HCT116 (cell line): ENCODE results near the gene HECW1. TPM values are rescaled to one million over a fixed set of nuclear protein-coding genes. Genes with fewer than 3 reads are reported as not detected.

Experiments used
- ATAC-seq: fragments of 200-7000 bp; cut with Tn5 transposase; 2 replicates; pipeline ENCODE4 v1.9.1; 2020; ENCODE audit warnings: mild to moderate bottlenecking, moderate library complexity
- BruUV-seq: library from RNA; stranded (reverse); fragments of 400-500 nt; replicated peaks from 2 replicates; lab custom pipeline; 2021; lab: Mats Ljungman, UMichigan
- CTCF ChIA-PET: fragments of 300-600 bp; sonication (Branson Sonifier 250); formaldehyde crosslinking; loops from one replicate; lab custom pipeline; 2021; ENCODE audit warnings: antibody characterized with exemption; lab: Charles Lee
- POLR2A ChIA-PET: fragments of 300-600, 350-600 bp; sonication (Branson Sonifier 250); formaldehyde crosslinking; loops from one replicate; lab custom pipeline; 2021; ENCODE audit warnings: antibody characterized with exemption; lab: Charles Lee
- RAD21 ChIA-PET, 2 experiments: fragments of 300-600 bp; sonication (Branson Sonifier 250); formaldehyde crosslinking; loops; one replicate each; lab custom pipeline; 2023; ENCODE audit warnings: low total read pairs in 2 of 2; ENCODE audit not compliant: uncharacterized antibody in 2 of 2, unreplicated experiment in 2 of 2, low non-redundant PET in 1 of 2; lab: Charles Lee
- DNase-seq: peaks from one replicate; pipeline ENCODE4 v3.0.0-alpha.2; 2010; ENCODE audit warnings: low read depth, low spot score
- H2AFZ ChIP-seq: fragments of 200-600 bp; shearing (Covaris generic), sonication (generic); 2 replicates; pipeline ENCODE4 v1.6.1; 2017; ENCODE audit warnings: low read depth, mixed run types, mixed read lengths, antibody characterized with exemption, low read length; ENCODE audit not compliant: poor library complexity, severe bottlenecking
- H3K27ac ChIP-seq: 2 replicates; pipeline ENCODE4 v1.5.1; 2012; ENCODE audit warnings: low read depth, low read length
- H3K27me3 ChIP-seq: fragments of 200-600 bp; sonication (generic); 2 replicates; pipeline ENCODE4 v1.6.1; 2016; ENCODE audit warnings: mixed run types, low read length, mixed read lengths; ENCODE audit not compliant: insufficient read depth
- H3K36me3 ChIP-seq, 2 experiments: fragments of 200-500 bp in 1 of 2; fragments of 200-600 bp in 1 of 2; sonication (Bioruptor generic) in 1 of 2; sonication (generic) in 1 of 2; 2 replicates each; pipeline versions ENCODE4 v1.5.1 to v1.6.1; 2014 to 2016; ENCODE audit warnings: low read length in 2 of 2, inconsistent platforms in 1 of 2, mixed read lengths in 1 of 2, mixed run types in 1 of 2; ENCODE audit not compliant: insufficient read depth in 2 of 2, control insufficient read depth in 1 of 2
- H3K4me1 ChIP-seq, 2 experiments: fragments of 200-600 bp in 1 of 2; sonication (generic) in 1 of 2; 2 replicates each; pipeline versions ENCODE4 v1.5.1 to v1.6.1; 2012 to 2017; ENCODE audit warnings: low read length in 2 of 2, inconsistent platforms in 1 of 2, mild to moderate bottlenecking in 1 of 2, mixed read lengths in 1 of 2, mixed run types in 1 of 2, moderate library complexity in 1 of 2; ENCODE audit not compliant: insufficient read depth in 2 of 2, control insufficient read depth in 1 of 2
- H3K4me2 ChIP-seq: fragments of 200-600 bp; sonication (generic); 2 replicates; pipeline ENCODE4 v1.6.1; 2017; ENCODE audit warnings: mixed run types, low read length, mixed read lengths
- H3K4me3 ChIP-seq, 2 experiments: fragments of 200-600 bp in 1 of 2; sonication (generic) in 1 of 2; replicated peaks in 1 of 2; 2 replicates each; pipeline ENCODE4 v1.5.1; 2011 to 2016; ENCODE audit warnings: low read length in 2 of 2, control low read depth in 1 of 2, low read depth in 1 of 2, mild to moderate bottlenecking in 1 of 2, mixed read lengths in 1 of 2, mixed run types in 1 of 2
- H3K79me2 ChIP-seq: fragments of 200-600 bp; sonication (generic); 2 replicates; pipeline ENCODE4 v1.6.1; 2017; ENCODE audit warnings: mild to moderate bottlenecking, mixed run types, low read length, moderate library complexity, mixed read lengths; ENCODE audit not compliant: insufficient read depth
- H3K9ac ChIP-seq: fragments of 200-600 bp; sonication (generic); 2 replicates; pipeline ENCODE4 v1.6.1; 2016; ENCODE audit warnings: low read length, mixed read lengths
- H3K9me2 ChIP-seq: fragments of 200-600 bp; sonication (generic), shearing (Covaris generic); 2 replicates; pipeline ENCODE4 v1.6.1; 2017; ENCODE audit warnings: mixed run types, mild to moderate bottlenecking, moderate library complexity; ENCODE audit not compliant: insufficient read depth
- H3K9me3 ChIP-seq, 2 experiments: fragments of 200-500 bp in 1 of 2; fragments of 200-600 bp in 1 of 2; sonication (Bioruptor generic) in 1 of 2; sonication (generic) in 1 of 2; 2 replicates each; pipeline ENCODE4 v1.6.1; 2014 to 2017; ENCODE audit warnings: low read length in 2 of 2, mixed read lengths in 2 of 2, inconsistent platforms in 1 of 2, low read depth in 1 of 2, mild to moderate bottlenecking in 1 of 2, mixed run types in 1 of 2, moderate library complexity in 1 of 2; ENCODE audit not compliant: control insufficient read depth in 1 of 2, insufficient read depth in 1 of 2
- H4K20me1 ChIP-seq: fragments of 200-600 bp; sonication (generic), shearing (Covaris generic); 2 replicates; pipeline ENCODE4 v1.6.1; 2017; ENCODE audit warnings: mixed run types, mild to moderate bottlenecking, moderate library complexity; ENCODE audit not compliant: insufficient read depth
- CEBPB ChIP-seq: IDR thresholded peaks from 2 replicates; pipeline ENCODE4 v1.6.1; 2012; ENCODE audit warnings: low read depth
- ELF1 ChIP-seq: IDR thresholded peaks from 2 replicates; pipeline ENCODE4 v1.6.1; 2012; ENCODE audit warnings: low read depth, borderline replicate concordance
- EZH2 ChIP-seq: fragments of 200-600 bp; sonication (generic); IDR thresholded peaks from 2 replicates; pipeline ENCODE4 v1.6.1; 2017; ENCODE audit warnings: antibody characterized with exemption, mixed run types
- POLR2A ChIP-seq: IDR thresholded peaks from 2 replicates; pipeline ENCODE4 v1.7.0; 2011; ENCODE audit warnings: borderline replicate concordance; ENCODE audit not compliant: insufficient read depth, insufficient read length; ENCODE audit errors: extremely low read depth
- YY1 ChIP-seq: IDR thresholded peaks from 2 replicates; pipeline ENCODE4 v1.6.1; 2011; ENCODE audit warnings: low read length, low read depth, moderate library complexity, mild to moderate bottlenecking; ENCODE audit not compliant: insufficient replicate concordance; ENCODE audit errors: extremely low read depth
- intact Hi-C: fragments of 100-400 bp; cut with micrococcal nuclease; formaldehyde crosslinking; loops from 2 replicates; pipeline ENCODE4 v1.10.0; 2022
- total RNA-seq: library from RNA; stranded (reverse); gene quantifications from one replicate; pipeline ENCODE4 v1.2.1, GENCODE V29; 2021; ENCODE audit not compliant: unreplicated experiment
- TF ChIP-seq, protein P1 (sequence below): IDR thresholded peaks from 2 replicates; pipeline ENCODE4 v1.6.1; 2011; ENCODE audit warnings: mild to moderate bottlenecking, low read length, moderate library complexity; ENCODE audit not compliant: insufficient replicate concordance; ENCODE audit errors: extremely low read depth

Gene HECW1
- total RNA-seq, 1 experiment from 2014 or later: 5.6 TPM

DNA sequence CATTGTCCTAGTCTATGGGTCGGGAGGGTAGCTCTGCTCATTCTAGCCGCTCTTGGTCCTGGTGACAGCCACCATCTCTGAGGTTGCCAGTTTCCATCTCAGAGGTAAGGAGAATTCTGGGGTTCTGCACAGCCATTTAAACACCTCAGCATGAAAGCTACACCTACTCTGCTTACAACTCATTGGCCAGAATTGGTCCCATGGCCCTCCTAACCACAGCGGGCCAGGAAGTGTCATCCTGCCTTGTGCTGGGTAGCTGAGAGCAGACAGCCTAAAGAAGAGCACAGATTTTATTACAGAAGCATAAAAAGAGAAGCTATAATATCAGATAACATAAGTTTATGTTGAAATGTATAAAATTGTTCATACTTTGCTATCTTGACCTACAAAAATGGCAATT is 152.7 kb downstream of the HECW1 start:
- TF ChIP-seq POLR2A: no peak
- no peak for TF ChIP-seq ELF1
- TF ChIP-seq, protein P1, sequence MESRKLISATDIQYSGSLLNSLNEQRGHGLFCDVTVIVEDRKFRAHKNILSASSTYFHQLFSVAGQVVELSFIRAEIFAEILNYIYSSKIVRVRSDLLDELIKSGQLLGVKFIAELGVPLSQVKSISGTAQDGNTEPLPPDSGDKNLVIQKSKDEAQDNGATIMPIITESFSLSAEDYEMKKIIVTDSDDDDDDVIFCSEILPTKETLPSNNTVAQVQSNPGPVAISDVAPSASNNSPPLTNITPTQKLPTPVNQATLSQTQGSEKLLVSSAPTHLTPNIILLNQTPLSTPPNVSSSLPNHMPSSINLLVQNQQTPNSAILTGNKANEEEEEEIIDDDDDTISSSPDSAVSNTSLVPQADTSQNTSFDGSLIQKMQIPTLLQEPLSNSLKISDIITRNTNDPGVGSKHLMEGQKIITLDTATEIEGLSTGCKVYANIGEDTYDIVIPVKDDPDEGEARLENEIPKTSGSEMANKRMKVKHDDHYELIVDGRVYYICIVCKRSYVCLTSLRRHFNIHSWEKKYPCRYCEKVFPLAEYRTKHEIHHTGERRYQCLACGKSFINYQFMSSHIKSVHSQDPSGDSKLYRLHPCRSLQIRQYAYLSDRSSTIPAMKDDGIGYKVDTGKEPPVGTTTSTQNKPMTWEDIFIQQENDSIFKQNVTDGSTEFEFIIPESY: no peak
- no peak for TF ChIP-seq EZH2
- TF ChIP-seq YY1: no peak
- no peak for TF ChIP-seq CEBPB
- no peak overlapping the region for H3K27ac ChIP-seq
- ATAC-seq: no peak
- no peak overlapping the region for H2AFZ ChIP-seq
- no peaks in the 10 kb centered on the region for H3K9me2 ChIP-seq
- no peak overlapping the region for H3K9ac ChIP-seq
- H3K4me3 ChIP-seq: no peak overlapping the region
- H3K27me3 ChIP-seq: no peaks in the 10 kb centered on the region
- no peaks in the 10 kb centered on the region for H3K79me2 ChIP-seq
- ChIA-PET POLR2A (interaction anchor here (0.8 kb wide), 1 partner anchor 17 kb away, joined by 3 read pairs; no protein-coding TSS in a partner anchor), CTCF (interaction anchor here (1.2 kb wide), 1 partner anchor 16 kb away, joined by 3 read pairs; no protein-coding TSS in a partner anchor), RAD21 (no interaction called here)
- 0 out of 4 replicates have a peak, but pooled peaks cover 0 to 7% of the 10 kb centered on the region in 2 experiments for H3K4me1 ChIP-seq
- H3K4me2 ChIP-seq: no peak overlapping the region
- DNase-seq: no peak
- BruUV-seq: no TSS peak
- intact Hi-C loops: loop anchor here (10.0 kb wide), 1 partner anchor 570 kb away; no protein-coding TSS in a partner anchor
- no peaks in the 10 kb centered on the region for H3K36me3 ChIP-seq
- H4K20me1 ChIP-seq: no peaks in the 10 kb centered on the region
- no peaks in the 10 kb centered on the region for H3K9me3 ChIP-seq
